ENCODE data around the gene CSRP1.

DNA sequence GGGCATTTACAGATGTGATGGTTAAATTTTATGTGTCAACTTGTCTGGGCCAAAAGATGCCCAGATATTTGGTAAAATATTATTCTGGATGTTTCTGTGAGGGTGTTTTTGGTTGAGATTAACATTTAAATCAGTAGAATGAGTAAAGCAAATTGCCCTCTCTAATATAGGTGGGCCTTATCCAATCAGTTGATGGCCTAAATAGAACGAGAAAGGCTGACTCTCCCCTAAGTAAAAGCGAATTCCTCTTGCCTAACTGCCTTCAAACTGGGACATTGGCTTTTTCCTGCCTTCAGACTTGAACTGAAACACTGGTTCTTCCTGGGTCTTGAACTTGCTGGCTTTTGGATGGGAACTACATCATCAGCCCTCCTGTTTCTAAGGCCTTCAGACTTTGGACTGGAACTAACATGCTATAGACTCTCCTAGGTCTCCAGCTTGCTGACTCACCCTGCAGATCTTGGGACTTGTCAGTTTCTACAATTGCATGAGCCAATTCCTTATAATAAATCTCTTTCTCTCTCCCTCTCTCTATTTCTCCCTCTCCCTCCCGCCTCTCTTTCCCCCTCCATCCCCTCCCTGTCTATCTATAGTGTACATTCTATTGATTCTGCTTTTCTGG is 21.8 kb upstream of the CSRP1 start:
- TF ChIP-seq, protein P1, sequence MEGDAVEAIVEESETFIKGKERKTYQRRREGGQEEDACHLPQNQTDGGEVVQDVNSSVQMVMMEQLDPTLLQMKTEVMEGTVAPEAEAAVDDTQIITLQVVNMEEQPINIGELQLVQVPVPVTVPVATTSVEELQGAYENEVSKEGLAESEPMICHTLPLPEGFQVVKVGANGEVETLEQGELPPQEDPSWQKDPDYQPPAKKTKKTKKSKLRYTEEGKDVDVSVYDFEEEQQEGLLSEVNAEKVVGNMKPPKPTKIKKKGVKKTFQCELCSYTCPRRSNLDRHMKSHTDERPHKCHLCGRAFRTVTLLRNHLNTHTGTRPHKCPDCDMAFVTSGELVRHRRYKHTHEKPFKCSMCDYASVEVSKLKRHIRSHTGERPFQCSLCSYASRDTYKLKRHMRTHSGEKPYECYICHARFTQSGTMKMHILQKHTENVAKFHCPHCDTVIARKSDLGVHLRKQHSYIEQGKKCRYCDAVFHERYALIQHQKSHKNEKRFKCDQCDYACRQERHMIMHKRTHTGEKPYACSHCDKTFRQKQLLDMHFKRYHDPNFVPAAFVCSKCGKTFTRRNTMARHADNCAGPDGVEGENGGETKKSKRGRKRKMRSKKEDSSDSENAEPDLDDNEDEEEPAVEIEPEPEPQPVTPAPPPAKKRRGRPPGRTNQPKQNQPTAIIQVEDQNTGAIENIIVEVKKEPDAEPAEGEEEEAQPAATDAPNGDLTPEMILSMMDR (CRISPR knock-in tag; IDR thresholded peaks at IDR 0.05): no peak
- TF ChIP-seq SUZ12 (IDR thresholded peaks at IDR 0.05; ENCODE audit: low read depth, low read length): no peak
- no peak for TF ChIP-seq ZSCAN29 (CRISPR knock-in tag; conservative IDR thresholded peaks at IDR 0.05)
- TF ChIP-seq CHD4 (IDR thresholded peaks at IDR 0.05; ENCODE audit: borderline replicate concordance, low read length): no peak
